DOHH2 (cell line): ENCODE data around the gene CDKAL1.

Experiments used
- CTCF ChIP-seq: fragments of 200-600 bp; sonication (generic); IDR thresholded peaks from one replicate; pipeline ENCODE4 v1.5.1; 2014; ENCODE audit warnings: antibody characterized with exemption, mild to moderate bottlenecking, low read depth, low read length; ENCODE audit not compliant: poor library complexity, severe bottlenecking
- EZH2phosphoT487 ChIP-seq: fragments of 200-600 bp; sonication (generic); IDR thresholded peaks from 2 replicates; pipeline ENCODE4 v1.6.1; 2017; ENCODE audit warnings: borderline replicate concordance, mild to moderate bottlenecking, antibody characterized with exemption, low read length, moderate library complexity, mixed read lengths

- TF ChIP-seq CTCF, result no peak
- no peak for TF ChIP-seq EZH2phosphoT487
Observed at GRCh38 chr6:21074484-21074883, 540.2 kb downstream of the CDKAL1 start.
